Ishikawa (cell line): ENCODE results near the gene DDIT4.

Experiments used
- CREB1 ChIP-seq: IDR thresholded peaks from 2 replicates; pipeline ENCODE4 v1.6.1; 2012; ENCODE audit warnings: low read depth
- TAF1 ChIP-seq: IDR thresholded peaks from 2 replicates; pipeline ENCODE4 v1.6.1; 2012; ENCODE audit warnings: low read depth, mild to moderate bottlenecking
- ZBTB7A ChIP-seq: IDR thresholded peaks from 2 replicates; pipeline ENCODE4 v1.6.1; 2012; ENCODE audit warnings: low read depth
- TF ChIP-seq, protein P1 (sequence below): IDR thresholded peaks from 2 replicates; pipeline ENCODE4 v1.6.1; 2012

GRCh38 chr10:72234560-72235095 lies 39.1 kb upstream of the DDIT4 start:
- TF ChIP-seq ZBTB7A (no peak), CREB1 (no peak), TAF1 (no peak)
- TF ChIP-seq, protein P1, sequence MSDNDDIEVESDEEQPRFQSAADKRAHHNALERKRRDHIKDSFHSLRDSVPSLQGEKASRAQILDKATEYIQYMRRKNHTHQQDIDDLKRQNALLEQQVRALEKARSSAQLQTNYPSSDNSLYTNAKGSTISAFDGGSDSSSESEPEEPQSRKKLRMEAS: no peak
